ENCODE data around the gene TNFRSF18. TPM values are rescaled to one million over a fixed set of nuclear protein-coding genes. Genes with fewer than 3 reads are reported as not detected.

The TNFRSF18 gene
- total and polyA plus RNA-seq, 8 donors: 0.37 to 11.9 (median 2.6) TPM; not detected in 4

- Histone ChIP-seq H3K27ac (no peak overlapping the region), H3K4me1 (peaks cover 27 to 52% (median 46%) of the 10 kb centered on the region in 4 donors), H3K4me3 (no peak overlapping the region), H3K36me3 (no peaks in the 10 kb centered on the region), H3K9me3 (no peaks in the 10 kb centered on the region), H3K27me3 (peaks cover 8 to 92% (median 64%) of the 10 kb centered on the region in 3 donors)
- no peak for DNase-seq
- intact Hi-C loops (cut with DNase I; ENCODE audit: low total_unique reads): no loop called here
- TF ChIP-seq EP300 (IDR thresholded peaks at IDR 0.05): no peak
- TF ChIP-seq POLR2AphosphoS5 (IDR thresholded peaks at IDR 0.05): no peak
- TF ChIP-seq POLR2A (IDR thresholded peaks at IDR 0.05): no peak
- no peak for TF ChIP-seq CTCF (IDR thresholded peaks at IDR 0.05)
- WGBS, 5 donors: 83 to 88% (median 85%) methylated on average over 1 to 8 of the region's 8 CpGs
Observed at GRCh38 chr1:1204425-1204920, 1.9 kb downstream of the TNFRSF18 start.

GRCh38 chr1:1203561-1204424 lies 2.6 kb downstream of the TNFRSF18 start:
- peaks cover 27 to 50% (median 42%) of the 10 kb centered on the region in 4 donors for H3K4me1 ChIP-seq
- intact Hi-C loops (cut with DNase I; ENCODE audit: low total_unique reads): no loop called here
- WGBS, 5 donors: 70 to 85% (median 81%) methylated on average over 23 to 49 of the region's 49 CpGs
- H3K36me3 ChIP-seq: no peaks in the 10 kb centered on the region
- no peak overlapping the region for H3K27ac ChIP-seq
- no peak overlapping the region for H3K4me3 ChIP-seq
- DNase-seq: no peak
- H3K9me3 ChIP-seq: no peaks in the 10 kb centered on the region
- peaks cover 8 to 90% (median 64%) of the 10 kb centered on the region in 3 donors for H3K27me3 ChIP-seq
- TF ChIP-seq EP300 (IDR thresholded peaks at IDR 0.05): no peak
- TF ChIP-seq CTCF (IDR thresholded peaks at IDR 0.05): no peak
- no peak for TF ChIP-seq POLR2A (IDR thresholded peaks at IDR 0.05)
- no peak for TF ChIP-seq POLR2AphosphoS5 (IDR thresholded peaks at IDR 0.05)

- H3K9me3 ChIP-seq: no peaks in the 10 kb centered on the region
- no peak overlapping the region for H3K4me3 ChIP-seq
- peak in 1 of 2 donors; percentile 44 for DNase-seq
- intact Hi-C loops (cut with DNase I; ENCODE audit: low total_unique reads): no loop called here
- TF ChIP-seq CTCF (IDR thresholded peaks at IDR 0.05): no peak
- no peak for TF ChIP-seq POLR2AphosphoS5 (IDR thresholded peaks at IDR 0.05)
- TF ChIP-seq POLR2A (IDR thresholded peaks at IDR 0.05): no peak
- TF ChIP-seq EP300 (IDR thresholded peaks at IDR 0.05): no peak
- H3K27me3 ChIP-seq: peaks cover 8 to 82% (median 61%) of the 10 kb centered on the region in 3 donors
- H3K36me3 ChIP-seq: no peaks in the 10 kb centered on the region
- peaks cover 20 to 42% (median 34%) of the 10 kb centered on the region in 4 donors for H3K4me1 ChIP-seq
- no peak overlapping the region for H3K27ac ChIP-seq
- 54 to 80% (median 58%) methylated on average over 13 to 27 of the region's 27 CpGs for WGBS, 5 donors
Observed at GRCh38 chr1:1202831-1203560, 3.4 kb downstream of the TNFRSF18 start.
